IgD-negative memory B cell (primary cell): ENCODE data around the gene HMSD. TPM values are rescaled to one million over a fixed set of nuclear protein-coding genes. Genes with fewer than 3 reads are reported as not detected.

Experiments used
- H3K27ac Mint-ChIP-seq, 3 donors: one replicate each; pipeline ENCODE4 v1.8.0; 2020 to 2022; ENCODE audit warnings: mild to moderate bottlenecking in 3 of 3, mixed read lengths in 3 of 3, moderate library complexity in 1 of 3
- H3K27me3 Mint-ChIP-seq: one replicate; pipeline ENCODE4 v1.8.0; 2021; ENCODE audit warnings: mixed read lengths
- H3K36me3 Mint-ChIP-seq: one replicate; pipeline ENCODE4 v1.8.0; 2020; ENCODE audit warnings: mild to moderate bottlenecking, mixed read lengths
- H3K4me1 Mint-ChIP-seq, 3 donors: one replicate each; pipeline ENCODE4 v1.8.0; 2020 to 2022; ENCODE audit warnings: mixed read lengths in 3 of 3, mild to moderate bottlenecking in 1 of 3
- H3K4me3 Mint-ChIP-seq, 4 donors: one replicate each; pipeline ENCODE4 v1.8.0; 2020 to 2022; ENCODE audit warnings: mild to moderate bottlenecking in 4 of 4, mixed read lengths in 4 of 4, moderate library complexity in 3 of 4
- H3K9me3 Mint-ChIP-seq, 3 donors: one replicate each; pipeline ENCODE4 v1.8.0; 2020 to 2021; ENCODE audit warnings: mixed read lengths in 3 of 3, mild to moderate bottlenecking in 1 of 3
- polyA plus RNA-seq: library from polyadenylated mRNA; unstranded; fragments of 300-500 nt; fragmentation: Illumina TruSeq; gene quantifications from one replicate; pipeline ENCODE4 v1.2.3, GENCODE V29; 2021

The HMSD gene
- polyA plus RNA-seq, 1 donor from 2014 or later: not detected

GRCh38 chr18:63997041-63997440 is 47.9 kb downstream of the HMSD start:
- no peak overlapping the region for H3K27ac Mint-ChIP-seq
- H3K27me3 Mint-ChIP-seq: no peaks in the 10 kb centered on the region

GRCh38 chr18:63997606-63998005 is 48.5 kb downstream of the HMSD start:
- peaks cover 5 to 14% (median 7%) of the 10 kb centered on the region in 3 donors for H3K9me3 Mint-ChIP-seq
- H3K4me1 Mint-ChIP-seq: peaks cover 0 to 2% (median 0%) of the 10 kb centered on the region in 3 donors
- H3K27me3 Mint-ChIP-seq: no peaks in the 10 kb centered on the region
- peaks cover 6% of the 10 kb centered on the region for H3K36me3 Mint-ChIP-seq
- H3K4me3 Mint-ChIP-seq: no peak overlapping the region
- no peak overlapping the region for H3K27ac Mint-ChIP-seq

More at GRCh38 chr18:63997041-63997440, 47.9 kb downstream of the HMSD start:
- Mint-ChIP-seq H3K36me3 (peaks cover 6% of the 10 kb centered on the region), H3K9me3 (peaks cover 5 to 14% (median 7%) of the 10 kb centered on the region in 3 donors), H3K4me3 (no peak overlapping the region), H3K4me1 (peaks cover 0 to 2% (median 0%) of the 10 kb centered on the region in 3 donors)

- H3K36me3 Mint-ChIP-seq: peaks cover 4% of the 10 kb centered on the region
- H3K27me3 Mint-ChIP-seq: no peaks in the 10 kb centered on the region
- peaks cover 5 to 14% (median 12%) of the 10 kb centered on the region in 3 donors for H3K9me3 Mint-ChIP-seq
- no peak overlapping the region for H3K27ac Mint-ChIP-seq
- H3K4me1 Mint-ChIP-seq: peaks cover 0 to 5% (median 0%) of the 10 kb centered on the region in 3 donors
- H3K4me3 Mint-ChIP-seq: no peak overlapping the region
These were observed 50.8 kb downstream of the HMSD start for GRCh38 chr18:63999871-64000270.

GRCh38 chr18:64002581-64002980 is 53.5 kb downstream of the HMSD start:
- Mint-ChIP-seq H3K27ac (no peak overlapping the region), H3K36me3 (no peaks in the 10 kb centered on the region), H3K4me3 (no peak overlapping the region), H3K9me3 (peaks cover 2 to 6% (median 4%) of the 10 kb centered on the region in 3 donors), H3K27me3 (no peaks in the 10 kb centered on the region), H3K4me1 (peaks cover 0 to 5% (median 0%) of the 10 kb centered on the region in 3 donors)

- Mint-ChIP-seq H3K27ac (no peak overlapping the region), H3K4me3 (no peak overlapping the region), H3K9me3 (no peaks in the 10 kb centered on the region), H3K27me3 (no peaks in the 10 kb centered on the region), H3K36me3 (no peaks in the 10 kb centered on the region), H3K4me1 (no peaks in the 10 kb centered on the region)
These were observed 60.2 kb downstream of the HMSD start for GRCh38 chr18:64009305-64009704.

Other genes starting within 250 kb of the HMSD start
- not detected for gene SERPINB11, start 246.3 kb upstream of the HMSD start, polyA plus RNA-seq
- not detected for gene SERPINB7, start 173.9 kb upstream of the HMSD start, polyA plus RNA-seq
- gene SERPINB2, start 61.6 kb upstream of the HMSD start, polyA plus RNA-seq: not detected
- gene SERPINB10, start 41.3 kb upstream of the HMSD start, polyA plus RNA-seq: not detected
- 10.8 TPM for gene SERPINB8, start 20.8 kb downstream of the HMSD start, polyA plus RNA-seq
- not detected for gene LINC00305, start 199.8 kb downstream of the HMSD start, polyA plus RNA-seq